Measurements from ENCODE around the gene MTR.

The MTR gene

GRCh38 chr1:236880209-236880608 lies 85.1 kb downstream of the MTR start:
- H3K4me3 ChIP-seq (ENCODE audit: low read depth, low read length), result no peak overlapping the region
- TF ChIP-seq CTCF (IDR thresholded peaks at IDR 0.05; ENCODE audit: borderline replicate concordance, insufficient read depth, low read depth, low read length), result no peak

- no peak overlapping the region for H3K4me3 ChIP-seq (ENCODE audit: low read depth, low read length)
- TF ChIP-seq CTCF (IDR thresholded peaks at IDR 0.05; ENCODE audit: borderline replicate concordance, insufficient read depth, low read depth, low read length), result no peak
These were observed 87.6 kb downstream of the MTR start for GRCh38 chr1:236882678-236883077.

- H3K4me3 ChIP-seq (ENCODE audit: low read depth, low read length), result no peak overlapping the region
- no peak for TF ChIP-seq CTCF (IDR thresholded peaks at IDR 0.05; ENCODE audit: borderline replicate concordance, insufficient read depth, low read depth, low read length)
These were observed 91.1 kb downstream of the MTR start for GRCh38 chr1:236886199-236886598.

- TF ChIP-seq CTCF (IDR thresholded peaks at IDR 0.05; ENCODE audit: borderline replicate concordance, insufficient read depth, low read depth, low read length), result no peak
- no peak overlapping the region for H3K4me3 ChIP-seq (ENCODE audit: low read depth, low read length)
These were observed 92.0 kb downstream of the MTR start for GRCh38 chr1:236887081-236887480.

GRCh38 chr1:236888126-236888525 lies 93.0 kb downstream of the MTR start:
- no peak for TF ChIP-seq CTCF (IDR thresholded peaks at IDR 0.05; ENCODE audit: borderline replicate concordance, insufficient read depth, low read depth, low read length)
- no peak overlapping the region for H3K4me3 ChIP-seq (ENCODE audit: low read depth, low read length)

GRCh38 chr1:236888903-236889302 lies 93.8 kb downstream of the MTR start:
- no peak for TF ChIP-seq CTCF (IDR thresholded peaks at IDR 0.05; ENCODE audit: borderline replicate concordance, insufficient read depth, low read depth, low read length)
- no peak overlapping the region for H3K4me3 ChIP-seq (ENCODE audit: low read depth, low read length)

- no peak for TF ChIP-seq CTCF (IDR thresholded peaks at IDR 0.05; ENCODE audit: borderline replicate concordance, insufficient read depth, low read depth, low read length)
- no peak overlapping the region for H3K4me3 ChIP-seq (ENCODE audit: low read depth, low read length)
These were observed 95.3 kb downstream of the MTR start for GRCh38 chr1:236890152-236891056.

Data from GM12875 (cell line).